NK-92 treated with Interleukin-12 subunit alpha and Interleukin-12 subunit beta, amount 100 ng/mL, for 24 hours (cell line): ENCODE measurements around the gene TUBGCP3.

Experiments used
- DNase-seq: peaks from one replicate; lab custom pipeline; 2025; lab: John Stamatoyannopoulos, UW

Gene TUBGCP3

DNA sequence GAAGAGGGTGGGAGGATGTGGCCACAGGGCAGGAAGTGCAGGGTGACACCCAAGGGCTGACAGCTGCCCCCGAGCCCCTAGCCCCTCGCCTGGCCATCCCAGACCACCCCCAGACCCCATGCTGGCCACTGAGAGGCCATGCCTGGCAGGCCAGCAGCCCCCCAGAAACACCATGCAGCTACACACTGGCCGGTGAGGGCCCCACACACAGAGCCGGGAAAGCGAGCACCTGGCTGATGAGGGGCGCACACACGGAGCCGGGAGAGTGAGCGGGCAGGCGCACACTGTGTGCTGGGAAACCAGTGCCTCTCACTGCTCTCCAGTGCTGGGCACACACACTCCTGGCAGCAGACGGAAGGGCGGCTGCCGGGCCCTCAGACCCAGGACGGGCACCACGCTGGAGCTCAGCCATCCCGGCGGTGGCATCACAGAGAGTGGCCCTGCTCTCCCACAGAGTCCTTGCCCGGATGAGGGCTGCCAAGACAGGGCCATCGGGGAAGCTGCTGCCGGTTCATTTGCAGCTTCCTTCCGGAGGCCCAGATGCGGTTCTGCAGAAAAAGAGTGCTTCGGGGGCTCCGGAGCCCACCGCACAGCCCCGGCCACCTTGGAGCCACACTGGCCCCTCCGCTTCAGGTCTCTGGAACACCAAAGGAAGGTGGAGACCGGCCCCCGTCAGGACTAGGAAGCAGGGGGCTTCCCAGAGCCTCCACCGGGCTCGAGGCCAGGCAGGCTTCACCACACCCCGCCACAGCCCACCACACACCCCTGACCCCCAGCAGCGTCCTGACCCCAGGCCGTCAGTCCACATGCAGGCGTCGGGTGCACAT, 135.4 kb downstream of the TUBGCP3 start:
- DNase-seq = no peak

DNA sequence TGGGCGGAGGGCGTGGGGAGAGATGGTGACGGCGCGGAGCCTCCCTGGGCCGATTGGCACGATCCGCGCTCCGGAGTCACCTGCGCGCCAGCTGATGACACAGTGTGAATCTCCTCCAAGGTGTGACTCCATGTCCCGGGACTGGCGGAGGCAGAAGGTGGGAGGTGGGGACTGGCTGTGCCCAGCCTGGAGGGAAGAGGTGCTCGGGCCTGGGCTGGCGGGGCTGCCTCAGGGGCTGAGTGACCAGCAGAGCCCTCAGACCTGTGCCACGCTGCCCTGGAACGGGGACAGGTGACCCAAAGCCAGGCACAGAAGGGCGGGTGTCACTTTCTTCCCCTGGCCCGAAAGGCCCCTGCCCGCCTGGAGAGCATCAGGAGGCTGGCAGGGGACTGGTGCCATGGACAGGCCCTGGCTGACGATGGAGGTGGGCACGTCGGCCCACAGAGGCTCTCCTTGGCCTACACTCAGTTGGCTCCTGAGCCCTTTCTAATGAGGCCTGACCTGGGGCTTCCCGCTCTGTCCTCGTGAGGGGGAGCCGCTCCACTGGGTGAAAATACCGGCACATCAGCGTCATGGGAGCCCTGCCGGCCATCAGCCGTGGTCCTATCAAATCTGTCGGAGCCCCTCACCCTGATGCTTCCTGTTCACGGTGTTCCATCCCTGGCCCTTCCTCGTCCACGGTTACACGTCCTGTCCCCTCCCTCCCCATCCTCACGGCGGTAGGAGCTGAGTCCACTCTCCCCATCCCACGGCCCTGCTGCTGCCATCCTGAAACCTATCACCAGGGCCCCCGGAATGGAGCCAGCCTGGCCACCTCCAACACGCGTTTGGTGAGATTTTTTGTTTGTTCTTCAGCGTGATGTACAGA, 136.2 kb downstream of the TUBGCP3 start:
- no peak for DNase-seq

DNA sequence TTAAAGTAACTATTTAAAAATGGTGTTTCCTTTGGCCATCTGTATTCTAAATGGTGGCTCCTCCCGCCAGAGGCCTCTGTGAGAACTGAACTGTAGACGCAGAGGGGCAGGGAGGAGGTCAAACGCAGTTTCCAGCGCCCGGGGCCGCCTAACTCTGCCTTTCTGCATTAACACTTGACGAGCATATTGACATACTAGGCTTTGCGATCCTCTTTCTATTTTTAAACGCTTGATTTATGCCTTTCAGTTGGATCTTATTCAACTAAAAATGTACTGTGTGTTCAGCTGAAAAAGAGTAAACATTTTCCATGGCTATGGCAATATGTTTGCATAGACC, 137.1 kb downstream of the TUBGCP3 start:
- DNase-seq = no peak

DNA sequence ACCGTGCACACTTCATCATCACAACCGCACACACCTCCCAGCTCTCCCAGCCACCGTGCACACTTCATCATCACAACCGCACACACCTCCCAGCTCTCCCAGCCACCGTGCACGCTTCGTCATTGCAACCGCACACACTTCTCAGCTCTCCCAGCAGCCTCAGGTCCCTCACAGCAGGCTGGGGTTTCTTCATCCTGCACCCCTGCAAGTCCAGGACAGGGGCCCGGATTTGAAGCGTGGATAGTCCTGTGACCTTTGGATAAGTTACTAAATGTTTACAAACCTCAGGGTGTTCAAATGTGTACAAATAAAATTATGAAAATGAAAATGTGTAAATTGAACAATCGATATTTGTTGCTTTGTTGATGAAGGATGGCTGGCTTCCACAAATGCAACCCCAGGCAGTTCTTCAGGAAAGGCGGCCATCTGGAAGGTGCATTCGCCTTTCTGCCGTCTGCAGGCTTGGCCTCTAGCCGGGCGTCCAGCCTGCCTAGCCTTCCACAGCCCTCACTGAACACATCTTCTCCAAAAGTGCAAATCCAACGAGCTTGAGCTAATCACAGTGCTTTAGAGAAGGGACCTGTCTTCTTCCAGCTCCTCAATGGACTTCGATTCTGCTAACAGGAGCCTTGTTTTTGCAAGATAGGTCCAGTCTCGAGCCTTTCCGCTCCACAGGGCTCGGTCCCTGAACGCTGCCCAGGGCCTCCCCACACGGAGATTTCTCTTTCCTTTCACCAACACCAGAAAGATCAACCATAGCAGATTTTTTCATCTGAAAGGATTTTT, 137.6 kb downstream of the TUBGCP3 start:
- no peak for DNase-seq

GRCh38 chr13:112449545-112449930, 138.4 kb downstream of the TUBGCP3 start:
- DNase-seq = no peak

- no peak for DNase-seq
These were observed 139.1 kb downstream of the TUBGCP3 start for GRCh38 chr13:112448621-112449544.

DNA sequence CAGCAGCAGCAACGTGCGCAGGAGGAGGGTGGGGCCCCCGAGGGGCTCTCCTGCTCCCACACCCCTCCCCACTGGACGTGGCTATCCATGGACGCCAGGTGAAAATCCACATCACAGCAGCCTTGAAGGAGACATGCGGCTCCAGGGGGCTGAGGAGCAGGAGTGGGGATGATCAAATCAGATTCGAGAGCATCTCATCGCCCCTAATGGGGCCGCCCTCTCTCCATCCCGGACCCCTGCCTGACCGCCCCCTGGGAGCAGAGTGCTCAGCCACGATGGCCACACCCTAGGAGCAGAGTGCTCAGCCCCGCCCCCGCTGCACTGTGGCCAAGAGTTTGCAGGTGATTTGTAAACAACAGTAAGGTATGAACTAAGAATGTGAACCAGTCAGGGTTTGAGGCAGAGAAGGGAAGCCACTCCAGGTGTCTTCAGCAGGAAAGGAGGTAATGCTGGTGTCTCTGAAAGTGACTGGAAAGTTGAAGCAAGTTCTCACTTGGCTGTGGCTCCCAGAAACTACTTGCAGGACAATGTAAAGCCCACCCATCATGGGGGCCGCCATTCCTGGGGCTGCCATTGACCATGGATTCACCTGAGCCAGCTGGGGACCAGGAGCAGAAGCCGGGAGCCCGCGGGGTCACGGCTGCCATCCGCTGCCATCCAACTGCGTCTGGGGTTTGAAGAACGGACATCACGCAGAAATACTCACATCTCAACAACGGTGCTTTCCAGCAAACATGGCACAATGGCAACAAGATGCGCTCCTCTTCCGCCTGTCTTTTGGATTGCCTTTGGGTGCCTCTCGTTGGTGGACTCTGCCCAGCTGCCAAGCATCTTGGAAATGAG, 140.0 kb downstream of the TUBGCP3 start:
- no peak for DNase-seq

DNA sequence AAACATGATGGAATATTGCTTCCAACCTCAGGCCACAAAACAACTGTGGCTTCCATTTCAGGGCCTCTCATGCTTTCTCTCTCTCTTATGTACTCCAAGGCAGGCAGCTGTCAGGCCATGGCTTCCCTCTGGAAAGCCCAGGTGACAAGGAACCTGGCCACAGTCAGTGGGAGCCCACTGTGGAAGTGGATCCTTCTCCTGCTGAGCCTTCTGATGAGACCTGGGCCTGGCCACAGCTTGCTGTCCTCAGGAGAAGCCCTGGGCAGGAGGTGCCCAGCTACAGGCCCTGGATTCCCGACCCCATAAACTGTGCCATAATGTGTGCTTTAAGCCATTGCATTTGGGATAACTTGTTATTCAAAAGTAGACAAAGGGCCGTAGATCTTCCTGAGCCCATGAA, 140.6 kb downstream of the TUBGCP3 start:
- no peak for DNase-seq

DNA sequence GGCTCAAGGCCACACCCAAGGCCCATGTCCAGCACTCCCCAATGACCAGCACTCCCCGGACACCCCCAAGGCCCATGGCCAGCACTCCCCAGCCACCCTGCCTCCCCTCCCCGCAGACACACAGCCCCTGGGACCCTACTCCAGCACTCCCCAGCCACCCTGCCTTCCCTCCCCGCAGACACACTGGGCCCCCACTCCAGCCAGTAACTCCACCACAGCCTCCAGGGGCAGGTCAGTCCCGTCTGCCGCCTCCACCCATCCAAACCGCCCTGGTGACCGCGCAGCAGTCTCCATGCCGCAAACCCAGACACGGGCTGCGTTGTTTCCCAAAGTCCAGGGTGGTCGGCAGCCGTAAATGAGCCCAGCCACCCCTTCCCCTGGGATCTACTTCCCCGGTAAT, 141.1 kb downstream of the TUBGCP3 start:
- DNase-seq = no peak

GRCh38 chr13:112446347-112446861, 141.5 kb downstream of the TUBGCP3 start:
- no peak for DNase-seq

DNA sequence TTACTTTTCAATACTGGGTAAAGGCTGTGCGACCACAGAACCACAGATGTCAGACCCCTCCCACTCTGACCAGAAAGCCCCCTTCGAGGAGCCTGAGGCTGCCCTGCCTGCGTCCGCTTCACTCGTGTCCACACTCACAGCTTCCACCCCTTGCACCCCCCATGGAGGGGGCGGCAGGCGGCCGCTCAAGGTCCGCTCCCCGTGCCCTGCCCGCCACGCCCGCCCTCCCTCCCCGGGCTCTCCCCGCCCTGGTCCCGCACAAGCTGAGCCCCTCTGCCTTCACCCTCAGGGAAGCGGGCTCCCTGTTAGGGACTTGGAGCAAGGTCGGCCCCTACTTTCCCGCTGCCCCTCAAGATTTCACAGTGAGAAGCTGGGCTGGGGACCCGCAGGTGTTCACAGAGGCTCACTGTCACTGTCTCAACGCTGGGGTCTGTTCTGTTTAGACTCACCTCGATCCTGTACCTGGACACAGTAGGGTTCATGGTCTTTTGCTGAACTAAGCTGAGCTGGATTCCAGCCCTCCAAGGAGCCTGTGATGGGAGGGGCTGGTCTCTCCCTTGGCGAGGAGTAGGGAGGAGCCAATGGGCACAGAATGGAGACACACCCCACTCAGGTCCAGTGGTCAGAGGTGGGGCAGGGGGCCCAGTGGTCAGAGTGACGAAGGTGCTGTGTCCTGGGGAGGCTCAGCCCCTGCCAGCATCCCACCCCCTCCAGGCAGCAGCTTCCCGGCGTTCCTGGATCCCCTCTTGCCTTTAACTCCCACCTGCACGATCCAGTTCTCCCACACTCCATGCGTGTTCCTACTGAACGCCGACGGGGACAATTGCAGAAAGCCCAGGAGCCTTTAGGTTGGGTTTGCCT, 142.3 kb downstream of the TUBGCP3 start:
- no peak for DNase-seq

DNA sequence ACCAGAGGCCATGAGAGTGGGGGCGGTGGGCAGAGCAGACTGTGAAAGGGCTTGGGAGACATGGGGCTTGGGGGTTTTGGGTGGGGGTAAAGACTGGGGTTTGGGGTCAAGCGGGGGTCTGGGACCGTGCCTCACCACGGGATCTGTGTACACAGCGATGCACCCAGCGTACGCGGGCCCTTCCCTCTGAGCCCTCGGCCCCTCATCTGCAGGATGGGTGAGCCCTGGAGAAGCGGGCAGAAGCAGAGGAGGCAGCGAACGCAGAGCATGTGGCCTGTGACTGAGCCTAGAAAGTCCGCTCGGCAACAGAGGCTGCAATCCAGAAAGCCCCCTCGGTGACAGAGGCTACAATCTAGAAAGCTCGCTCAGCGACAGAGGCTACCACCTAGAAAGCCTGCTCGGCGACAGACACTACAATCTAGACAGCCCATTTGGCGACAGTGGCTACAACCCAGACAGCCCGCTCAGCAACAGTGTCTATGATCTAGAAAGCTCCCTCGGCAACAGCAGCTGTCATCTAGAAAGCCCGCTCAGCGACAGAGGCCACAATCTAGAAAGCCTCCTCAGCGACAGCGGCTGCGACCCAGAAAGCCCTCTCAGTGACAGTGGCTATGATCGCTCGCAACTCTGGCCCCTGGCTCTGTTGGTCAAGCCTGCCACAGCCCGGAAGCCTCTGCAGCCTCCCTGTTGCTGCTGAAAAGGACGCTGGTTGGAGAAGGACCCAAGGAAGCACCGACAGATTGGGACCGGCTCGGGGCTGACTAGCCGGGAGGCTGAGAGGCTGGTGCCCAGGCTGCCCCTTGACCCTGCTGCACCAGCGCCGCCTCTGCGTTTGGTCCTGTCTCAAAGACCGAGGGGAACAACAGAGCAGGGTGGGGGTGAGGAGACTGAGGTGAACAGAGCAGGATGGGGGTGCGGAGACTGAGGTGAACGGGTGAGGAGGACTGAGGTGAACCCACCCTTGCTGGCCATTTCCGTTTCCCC, 143.2 kb downstream of the TUBGCP3 start:
- no peak for DNase-seq

DNA sequence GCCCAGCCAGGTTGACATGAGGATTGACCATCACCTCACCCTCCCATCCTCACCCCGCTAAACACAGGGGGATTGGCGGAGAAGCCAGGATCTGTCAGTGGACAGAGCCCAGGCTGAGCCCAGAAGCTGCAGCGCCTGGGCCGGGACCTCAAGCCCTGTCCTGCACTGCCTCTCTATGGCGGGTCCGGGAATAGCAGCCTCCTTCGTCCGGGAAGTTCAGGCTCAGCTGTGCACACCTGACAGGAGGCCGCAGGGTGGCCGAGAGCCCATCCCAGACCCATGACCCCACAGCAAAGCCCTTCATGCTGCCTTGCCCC, 144.0 kb downstream of the TUBGCP3 start:
- DNase-seq = no peak

DNA sequence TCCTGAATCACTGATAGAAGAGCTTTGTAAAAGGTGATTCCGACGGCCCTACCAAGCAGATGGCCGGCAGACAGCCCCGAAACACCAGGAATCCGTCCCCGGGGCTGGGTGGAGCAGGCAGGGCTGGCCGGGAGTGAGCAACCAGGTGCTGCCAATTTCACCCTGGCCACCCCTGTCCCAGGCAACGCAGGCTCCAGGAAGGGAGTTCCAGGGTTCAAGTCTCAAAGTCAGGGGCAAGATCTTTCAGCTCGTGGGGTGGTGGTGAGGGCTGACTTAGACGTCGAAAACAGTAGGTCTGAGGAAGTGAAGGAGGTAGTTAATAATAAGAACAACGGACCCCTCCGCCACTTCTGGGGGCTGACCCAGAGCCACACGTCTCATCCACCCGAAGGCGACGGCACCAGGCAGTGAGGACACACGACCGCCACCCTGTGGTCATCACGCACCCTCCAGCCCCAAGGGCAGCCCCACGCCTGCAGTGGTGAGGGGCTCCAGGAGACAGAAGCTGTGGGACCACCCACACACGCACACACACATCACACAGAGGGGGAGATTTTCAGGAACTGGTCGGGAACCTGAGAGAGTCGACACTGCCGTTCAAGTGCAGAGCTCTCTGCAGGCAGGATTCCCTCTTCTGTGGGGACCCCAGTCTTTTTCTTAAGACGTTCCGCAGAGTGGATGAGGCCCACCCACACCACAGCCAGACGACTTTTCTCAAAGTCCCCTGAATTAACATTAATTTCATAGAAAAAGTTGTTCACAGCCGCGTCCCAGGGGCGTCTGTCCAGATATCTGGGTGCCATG, 144.6 kb downstream of the TUBGCP3 start:
- no peak for DNase-seq

GRCh38 chr13:112442483-112443090, 145.4 kb downstream of the TUBGCP3 start:
- DNase-seq = no peak

DNA sequence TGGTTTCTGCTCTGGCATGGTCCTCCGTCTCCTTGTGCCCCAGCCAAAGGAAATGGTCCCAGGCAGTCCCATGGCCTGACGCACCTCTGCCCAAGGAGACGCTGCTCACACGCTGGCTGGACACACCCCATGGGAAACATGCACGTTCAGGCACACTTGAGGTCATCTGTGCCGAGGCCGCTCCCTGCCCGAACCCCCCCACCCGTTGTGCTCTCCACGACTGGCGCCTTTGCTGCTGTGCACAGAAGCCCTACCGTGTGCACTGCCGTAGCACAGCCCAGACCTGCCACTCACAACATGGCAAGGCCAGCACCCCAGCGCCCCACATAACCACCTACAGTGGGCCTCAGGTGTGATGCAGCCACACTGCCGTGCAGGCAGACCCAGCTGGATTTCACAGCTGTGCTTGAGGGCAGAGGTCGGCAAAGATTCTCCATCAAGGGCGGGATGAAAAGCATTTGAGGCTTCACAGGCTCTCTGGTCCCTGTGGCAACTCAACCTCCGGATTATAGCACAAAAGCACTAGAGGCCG, 146.1 kb downstream of the TUBGCP3 start:
- DNase-seq = no peak

- DNase-seq = no peak
These were observed 146.7 kb downstream of the TUBGCP3 start for GRCh38 chr13:112441226-112441625.
